AG10803 (cell line): Measurements from ENCODE around the gene IGSF3.

Experiments
- DNase-seq: peaks from one replicate; pipeline ENCODE4 v3.0.0; 2010; ENCODE audit warnings: low read depth
- H3K4me3 ChIP-seq: 2 replicates; pipeline ENCODE4 v1.5.1; 2011; ENCODE audit warnings: mild to moderate bottlenecking, low read length, control low read depth
- TF ChIP-seq, protein P1 (sequence below): conservative IDR thresholded peaks from 2 replicates; pipeline ENCODE4 v1.5.1; 2011; ENCODE audit warnings: mild to moderate bottlenecking, low read length, control low read depth, inconsistent platforms

Gene IGSF3

DNA sequence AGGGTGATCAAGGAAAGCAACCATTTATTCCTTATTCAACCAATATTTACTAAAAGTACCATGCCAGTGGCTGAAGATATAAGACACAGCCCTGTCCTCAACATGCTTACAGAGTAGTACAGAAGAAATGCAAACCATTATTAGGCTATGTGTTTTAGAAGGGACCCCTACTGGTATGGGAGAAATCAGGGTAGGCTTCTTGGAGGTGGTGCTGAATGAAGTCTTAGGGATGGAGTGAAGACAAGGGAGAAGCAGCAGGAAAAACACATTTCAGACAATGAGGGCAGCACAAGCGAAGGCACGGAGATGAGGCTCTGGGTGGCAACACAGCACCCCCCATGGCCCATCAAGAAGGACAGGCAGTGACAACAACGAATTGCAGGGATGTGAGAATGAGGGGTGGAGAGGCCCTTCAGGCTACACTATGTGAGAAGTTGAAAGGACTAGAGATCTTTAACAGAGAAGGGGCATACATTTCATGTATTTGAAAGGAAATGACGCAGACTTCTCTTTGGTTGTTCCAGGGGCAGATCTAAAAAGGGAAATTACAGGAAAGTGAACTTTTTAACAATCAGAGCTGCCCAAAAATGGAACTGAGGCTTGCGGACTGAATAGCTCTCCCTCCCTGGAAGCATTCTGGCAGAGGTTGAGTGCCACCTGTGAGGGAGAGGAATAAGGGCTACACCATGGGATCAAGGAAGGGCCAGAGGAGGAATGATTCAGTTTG lies 79.9 kb downstream of the IGSF3 start:
- DNase-seq: no peak
- H3K4me3 ChIP-seq: no peak overlapping the region
- TF ChIP-seq, protein P1, sequence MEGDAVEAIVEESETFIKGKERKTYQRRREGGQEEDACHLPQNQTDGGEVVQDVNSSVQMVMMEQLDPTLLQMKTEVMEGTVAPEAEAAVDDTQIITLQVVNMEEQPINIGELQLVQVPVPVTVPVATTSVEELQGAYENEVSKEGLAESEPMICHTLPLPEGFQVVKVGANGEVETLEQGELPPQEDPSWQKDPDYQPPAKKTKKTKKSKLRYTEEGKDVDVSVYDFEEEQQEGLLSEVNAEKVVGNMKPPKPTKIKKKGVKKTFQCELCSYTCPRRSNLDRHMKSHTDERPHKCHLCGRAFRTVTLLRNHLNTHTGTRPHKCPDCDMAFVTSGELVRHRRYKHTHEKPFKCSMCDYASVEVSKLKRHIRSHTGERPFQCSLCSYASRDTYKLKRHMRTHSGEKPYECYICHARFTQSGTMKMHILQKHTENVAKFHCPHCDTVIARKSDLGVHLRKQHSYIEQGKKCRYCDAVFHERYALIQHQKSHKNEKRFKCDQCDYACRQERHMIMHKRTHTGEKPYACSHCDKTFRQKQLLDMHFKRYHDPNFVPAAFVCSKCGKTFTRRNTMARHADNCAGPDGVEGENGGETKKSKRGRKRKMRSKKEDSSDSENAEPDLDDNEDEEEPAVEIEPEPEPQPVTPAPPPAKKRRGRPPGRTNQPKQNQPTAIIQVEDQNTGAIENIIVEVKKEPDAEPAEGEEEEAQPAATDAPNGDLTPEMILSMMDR: no peak

DNA sequence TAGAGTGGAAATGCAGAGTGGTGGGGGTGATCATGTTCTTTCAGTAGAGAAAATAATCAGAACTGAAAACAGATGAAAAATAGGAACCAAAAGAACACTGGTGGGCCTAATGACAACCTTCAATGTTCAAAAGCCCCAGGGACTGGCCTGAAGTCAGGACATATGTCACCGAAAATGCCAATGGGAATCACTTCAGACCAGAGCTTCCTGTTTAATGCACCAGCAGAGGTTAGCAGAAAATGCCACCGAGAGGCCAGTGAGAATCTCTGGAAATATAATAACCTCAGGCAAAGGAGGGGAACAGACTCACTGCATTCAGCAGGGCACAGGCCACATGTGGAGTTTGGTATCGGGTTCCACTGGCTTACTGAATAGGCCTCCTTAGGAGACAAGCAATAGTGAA lies 80.8 kb downstream of the IGSF3 start:
- DNase-seq: no peak
- TF ChIP-seq, protein P1: no peak
- no peak overlapping the region for H3K4me3 ChIP-seq

DNA sequence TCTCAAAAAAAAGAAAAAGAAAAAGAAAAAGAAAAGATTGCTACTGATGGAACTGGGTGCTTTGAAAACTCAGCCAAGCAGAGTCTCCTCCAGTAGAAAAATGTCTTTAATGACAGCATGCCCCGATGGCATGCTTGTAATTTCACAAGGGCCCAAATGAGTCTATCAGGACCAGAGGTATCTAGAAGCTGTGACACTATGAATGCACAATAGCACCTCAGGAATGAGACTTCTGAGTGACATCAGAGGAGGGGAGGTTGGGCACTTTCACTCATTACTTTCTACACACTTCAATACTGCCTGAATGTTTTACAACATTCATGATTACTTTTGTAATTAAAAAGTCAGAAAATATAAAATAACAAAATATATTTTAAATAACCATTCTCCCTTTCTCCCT lies 81.6 kb downstream of the IGSF3 start:
- no peak overlapping the region for H3K4me3 ChIP-seq
- TF ChIP-seq, protein P1: no peak
- no peak for DNase-seq

DNA sequence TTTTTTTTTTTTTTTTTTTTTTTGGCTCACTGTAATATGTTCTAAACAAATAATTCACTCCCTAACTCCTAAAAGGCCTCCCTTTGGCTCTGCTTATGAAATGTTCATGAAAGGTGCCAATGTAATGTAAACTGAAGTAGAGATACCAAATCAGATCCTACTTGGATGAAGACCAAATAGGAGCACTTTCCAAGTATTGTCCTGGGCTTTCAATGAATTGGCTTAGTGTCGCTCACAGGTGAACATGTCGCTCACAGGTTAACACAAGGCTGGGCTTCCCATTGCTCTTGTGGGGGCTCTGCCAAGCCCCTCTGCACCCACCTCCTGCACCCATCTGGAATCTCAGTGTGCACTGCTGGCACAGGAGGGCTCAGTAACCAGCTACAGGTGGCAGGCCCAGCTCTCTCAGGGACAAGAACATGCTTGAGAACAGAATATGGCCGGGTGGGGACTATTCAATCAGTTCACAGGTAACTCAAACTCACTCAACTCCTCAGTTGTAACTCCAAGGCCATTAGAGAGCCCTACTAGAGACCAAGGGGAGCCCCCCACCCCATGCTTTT lies 86.1 kb downstream of the IGSF3 start:
- no peak overlapping the region for H3K4me3 ChIP-seq
- no peak for DNase-seq
- TF ChIP-seq, protein P1: no peak

DNA sequence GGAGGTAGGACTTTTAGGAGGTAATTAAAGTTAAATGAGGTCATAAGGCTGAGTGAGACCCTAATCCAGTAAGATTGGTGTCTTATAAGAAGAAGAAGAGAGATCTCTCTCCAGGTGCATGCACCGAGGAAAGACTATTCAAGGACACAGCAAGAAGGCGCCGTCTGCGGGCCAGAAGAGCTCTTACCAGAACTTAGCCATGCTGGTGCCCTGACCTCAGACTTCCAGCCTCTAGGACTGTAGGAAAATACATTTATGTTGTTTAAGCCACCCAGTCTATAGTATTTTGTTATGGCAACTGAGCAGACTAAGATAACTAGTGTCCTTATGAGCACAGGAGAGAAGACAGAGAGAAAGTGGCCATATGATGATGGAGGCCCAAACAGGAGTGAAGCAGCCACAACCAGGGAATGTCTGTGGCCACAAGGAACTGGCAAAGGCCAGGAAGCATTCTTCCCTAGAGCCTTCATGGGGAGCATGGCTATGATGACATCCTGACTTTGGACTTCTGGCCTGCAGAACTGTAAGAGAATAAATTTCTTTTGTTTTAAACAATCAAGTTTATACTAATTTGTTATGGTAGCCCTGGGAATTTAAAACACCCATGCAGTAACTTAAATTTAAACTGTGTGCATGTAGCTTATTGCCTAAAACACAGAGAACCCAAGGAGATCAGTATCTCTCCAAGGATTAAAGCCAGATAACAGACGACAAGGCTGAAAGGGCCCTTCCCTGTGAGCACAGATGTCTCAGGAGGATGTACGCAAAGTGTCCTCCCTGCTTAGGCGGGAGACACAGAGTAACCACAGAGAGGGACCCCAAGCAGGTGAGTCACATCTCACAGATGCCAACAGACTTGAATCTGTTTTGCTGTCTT lies 86.8 kb downstream of the IGSF3 start:
- DNase-seq: peak; percentile 43
- no peak overlapping the region for H3K4me3 ChIP-seq
- TF ChIP-seq, protein P1: no peak

DNA sequence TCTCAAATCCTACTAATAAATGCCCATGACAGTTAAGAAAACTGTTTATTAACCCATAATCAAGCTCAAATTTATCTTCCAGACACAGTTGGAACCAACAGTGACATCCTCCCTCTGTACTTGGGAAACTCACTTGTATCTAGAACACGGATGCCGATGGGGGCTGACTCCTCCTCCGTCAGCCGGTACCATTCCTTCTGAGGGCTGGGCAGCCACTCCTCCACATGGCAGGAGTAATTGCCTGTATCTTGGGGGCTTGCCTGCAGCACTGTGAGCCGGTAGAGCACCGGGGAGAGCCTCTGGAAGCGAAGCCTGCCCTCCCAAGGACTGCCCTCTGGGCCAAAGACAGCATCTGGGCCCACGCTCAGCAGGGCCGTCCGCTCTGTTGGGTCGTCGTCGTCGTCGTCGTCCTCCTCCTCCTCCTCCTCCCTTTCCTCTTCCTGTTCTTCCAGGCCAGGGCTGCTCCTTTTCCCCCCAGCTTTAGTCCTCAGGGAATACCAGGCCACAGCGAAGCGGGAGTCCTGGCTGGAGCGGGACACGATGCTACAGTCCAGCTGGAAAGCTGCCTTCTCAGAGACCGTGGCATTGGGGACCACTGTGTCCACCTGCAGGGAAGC lies 88.2 kb downstream of the IGSF3 start:
- TF ChIP-seq, protein P1: no peak
- no peak for DNase-seq
- H3K4me3 ChIP-seq: no peak overlapping the region
